ENCODE results near the gene SCN2B.
A peak's percentile ranks its signal among the peaks of the same experiment; 100 is the strongest.

DNA sequence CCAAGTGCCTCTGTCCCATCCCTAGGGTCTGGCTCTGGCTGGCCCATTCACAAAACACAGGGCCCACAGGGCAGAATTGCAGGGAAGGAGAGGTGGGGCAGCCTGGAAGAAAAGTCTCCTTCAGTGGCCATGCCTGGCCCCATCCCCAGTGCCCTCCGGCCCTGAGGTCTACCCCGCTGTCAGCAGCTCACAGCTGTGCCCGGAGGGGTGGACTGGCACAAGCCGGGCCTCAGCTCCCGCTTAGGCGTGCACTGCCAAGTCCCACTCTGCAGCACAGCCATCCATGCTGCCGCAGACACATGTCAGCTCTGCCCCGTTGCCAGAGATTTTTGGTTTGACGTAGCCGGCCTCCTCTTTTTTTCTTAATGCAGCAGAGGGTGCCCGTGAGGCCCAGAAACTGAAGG, 3.9 kb upstream of the SCN2B start:
- TF ChIP-seq ZNF317 (CRISPR knock-in tag; IDR thresholded peaks at IDR 0.05; ENCODE audit: borderline replicate concordance, low read depth) (no peak), TEAD4 (CRISPR knock-in tag; IDR thresholded peaks at IDR 0.05) (no peak), RELA (CRISPR knock-in tag; IDR thresholded peaks at IDR 0.05; ENCODE audit: borderline replicate concordance) (no peak), NR3C1 (CRISPR knock-in tag; conservative IDR thresholded peaks at IDR 0.05; ENCODE audit: low read depth) (no peak), FOXP1 (CRISPR knock-in tag; IDR thresholded peaks at IDR 0.05; ENCODE audit: borderline replicate concordance) (no peak)
- TF ChIP-seq, protein P1, sequence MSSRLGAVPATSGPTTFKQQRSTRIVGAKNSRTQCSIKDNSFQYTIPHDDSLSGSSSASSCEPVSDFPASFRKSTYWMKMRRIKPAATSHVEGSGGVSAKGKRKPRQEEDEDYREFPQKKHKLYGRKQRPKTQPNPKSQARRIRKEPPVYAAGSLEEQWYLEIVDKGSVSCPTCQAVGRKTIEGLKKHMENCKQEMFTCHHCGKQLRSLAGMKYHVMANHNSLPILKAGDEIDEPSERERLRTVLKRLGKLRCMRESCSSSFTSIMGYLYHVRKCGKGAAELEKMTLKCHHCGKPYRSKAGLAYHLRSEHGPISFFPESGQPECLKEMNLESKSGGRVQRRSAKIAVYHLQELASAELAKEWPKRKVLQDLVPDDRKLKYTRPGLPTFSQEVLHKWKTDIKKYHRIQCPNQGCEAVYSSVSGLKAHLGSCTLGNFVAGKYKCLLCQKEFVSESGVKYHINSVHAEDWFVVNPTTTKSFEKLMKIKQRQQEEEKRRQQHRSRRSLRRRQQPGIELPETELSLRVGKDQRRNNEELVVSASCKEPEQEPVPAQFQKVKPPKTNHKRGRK (CRISPR knock-in tag; IDR thresholded peaks at IDR 0.05; ENCODE audit: borderline replicate concordance) = no peak
- TF ChIP-seq, protein P2, sequence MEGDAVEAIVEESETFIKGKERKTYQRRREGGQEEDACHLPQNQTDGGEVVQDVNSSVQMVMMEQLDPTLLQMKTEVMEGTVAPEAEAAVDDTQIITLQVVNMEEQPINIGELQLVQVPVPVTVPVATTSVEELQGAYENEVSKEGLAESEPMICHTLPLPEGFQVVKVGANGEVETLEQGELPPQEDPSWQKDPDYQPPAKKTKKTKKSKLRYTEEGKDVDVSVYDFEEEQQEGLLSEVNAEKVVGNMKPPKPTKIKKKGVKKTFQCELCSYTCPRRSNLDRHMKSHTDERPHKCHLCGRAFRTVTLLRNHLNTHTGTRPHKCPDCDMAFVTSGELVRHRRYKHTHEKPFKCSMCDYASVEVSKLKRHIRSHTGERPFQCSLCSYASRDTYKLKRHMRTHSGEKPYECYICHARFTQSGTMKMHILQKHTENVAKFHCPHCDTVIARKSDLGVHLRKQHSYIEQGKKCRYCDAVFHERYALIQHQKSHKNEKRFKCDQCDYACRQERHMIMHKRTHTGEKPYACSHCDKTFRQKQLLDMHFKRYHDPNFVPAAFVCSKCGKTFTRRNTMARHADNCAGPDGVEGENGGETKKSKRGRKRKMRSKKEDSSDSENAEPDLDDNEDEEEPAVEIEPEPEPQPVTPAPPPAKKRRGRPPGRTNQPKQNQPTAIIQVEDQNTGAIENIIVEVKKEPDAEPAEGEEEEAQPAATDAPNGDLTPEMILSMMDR (IDR thresholded peaks at IDR 0.05) = no peak
- TF ChIP-seq, protein P3, sequence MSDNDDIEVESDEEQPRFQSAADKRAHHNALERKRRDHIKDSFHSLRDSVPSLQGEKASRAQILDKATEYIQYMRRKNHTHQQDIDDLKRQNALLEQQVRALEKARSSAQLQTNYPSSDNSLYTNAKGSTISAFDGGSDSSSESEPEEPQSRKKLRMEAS (CRISPR knock-in tag; IDR thresholded peaks at IDR 0.05) = peak; percentile 67

All from WTC11 (cell line).